Body of pancreas (tissue), 4 donors: ENCODE measurements around the gene CLGN. TPM values are rescaled to one million over a fixed set of nuclear protein-coding genes. Genes with fewer than 3 reads are reported as not detected.

Experiments used
- ATAC-seq: fragments of 150-250 bp; one replicate; pipeline ENCODE4 v1.9.1; 2016
- DNase-seq, 4 donors: peaks; one replicate each; pipeline ENCODE4 v3.0.0-alpha.2; 2019
- H3K27ac ChIP-seq, 4 donors: fragments of 200-600 bp; sonication (generic); 1 replicate in 3 of 4; 2 replicates in 1 of 4; pipeline versions ENCODE4 v1.5.1 to v1.6.1; 2016 to 2019; ENCODE audit warnings: mild to moderate bottlenecking in 1 of 4, mixed read lengths in 1 of 4, moderate library complexity in 1 of 4
- H3K27me3 ChIP-seq, 2 donors: fragments of 200-600 bp; sonication (generic); one replicate each; pipeline ENCODE4 v1.6.0; 2016; ENCODE audit warnings: mild to moderate bottlenecking in 1 of 2
- H3K36me3 ChIP-seq, 2 donors: fragments of 200-600 bp; sonication (generic); replicated peaks in 1 of 2; 2 replicates each; pipeline ENCODE4 v1.5.1; 2016; ENCODE audit warnings: low read depth in 2 of 2; ENCODE audit not compliant: insufficient read depth in 1 of 2
- H3K4me1 ChIP-seq: fragments of 200-600 bp; sonication (generic); one replicate; pipeline ENCODE4 v1.6.0; 2016
- H3K4me3 ChIP-seq, 2 donors: fragments of 200-600 bp; sonication (generic); 1 replicate in 1 of 2; 2 replicates in 1 of 2; pipeline ENCODE4 v1.5.1; 2016 to 2019
- H3K9me3 ChIP-seq, 3 donors: fragments of 200-600 bp; sonication (generic); 1 replicate in 2 of 3; 2 replicates in 1 of 3; pipeline ENCODE4 v1.5.1; 2016
- CTCF ChIP-seq, 7 experiments: fragments of 450-650 bp in 4 of 7; fragments of 200-600 bp in 3 of 7; sonication (generic) in 3 of 7; IDR thresholded peaks; one replicate each; pipeline ENCODE4 v1.5.1; 2016 to 2019; ENCODE audit warnings: antibody characterized with exemption in 7 of 7
- POLR2A ChIP-seq, 3 donors: fragments of 450-650 bp; IDR thresholded peaks; one replicate each; pipeline ENCODE4 v1.6.1; 2016; ENCODE audit warnings: antibody characterized with exemption in 3 of 3, mild to moderate bottlenecking in 2 of 3
- WGBS, 2 donors: methylation state at CpG; one replicate each; pipeline ENCODE4 v1.1.5; 2017; 5-methylcytosine and 5-hydroxymethylcytosine counted together
- intact Hi-C: fragments of 100-400 bp; cut with DNase I; formaldehyde crosslinking; loops from one replicate; pipeline ENCODE4 v1.15.1; 2023
- total RNA-seq, 2 donors: library from RNA; depleted of rRNA; stranded (reverse); fragments of >200 nt; gene quantifications; one replicate each; pipeline ENCODE4 v1.1.0, GENCODE V29; 2016

Gene CLGN
- total RNA-seq, 2 donors from 2014 or later, result 1.3 to 2.3 TPM

GRCh38 chr4:140359562-140360427, 67.7 kb downstream of the CLGN start:
- Histone ChIP-seq H3K4me3 (no peak overlapping the region), H3K9me3 (peaks cover 0 to 2% (median 0%) of the 10 kb centered on the region in 3 donors), H3K27ac (no peak overlapping the region), H3K4me1 (peaks cover 17% of the 10 kb centered on the region), H3K36me3 (no peaks in the 10 kb centered on the region), H3K27me3 (no peaks in the 10 kb centered on the region)
- intact Hi-C loops, result no loop called here
- WGBS, 2 donors, result 29 to 38% methylated on average over 7 of the region's 7 CpGs
- ATAC-seq, result peak; percentile 94
- DNase-seq, result peak; percentile 82 to 90 (median 86)
- TF ChIP-seq POLR2A (IDR thresholded peaks at IDR 0.05), result no peak
- TF ChIP-seq CTCF (IDR thresholded peaks at IDR 0.05), result peak; percentile 24 to 85 (median 80)

GRCh38 chr4:140358281-140358680, 69.2 kb downstream of the CLGN start:
- peaks cover 17% of the 10 kb centered on the region for H3K4me1 ChIP-seq
- intact Hi-C loops, result no loop called here
- WGBS, 2 donors, result 0 to 17% methylated on average over 1 of the region's 1 CpG
- no peak for DNase-seq
- TF ChIP-seq CTCF (IDR thresholded peaks at IDR 0.05) (no peak), POLR2A (IDR thresholded peaks at IDR 0.05) (no peak)
- no peaks in the 10 kb centered on the region for H3K36me3 ChIP-seq
- H3K27ac ChIP-seq, result no peak overlapping the region
- H3K9me3 ChIP-seq, result no peaks in the 10 kb centered on the region
- no peak overlapping the region for H3K4me3 ChIP-seq
- no peaks in the 10 kb centered on the region for H3K27me3 ChIP-seq
- ATAC-seq, result no peak

- intact Hi-C loops, result no loop called here
- H3K4me3 ChIP-seq, result no peak overlapping the region
- H3K27ac ChIP-seq, result no peak overlapping the region
- H3K36me3 ChIP-seq, result no peaks in the 10 kb centered on the region
- TF ChIP-seq CTCF (IDR thresholded peaks at IDR 0.05), result no peak
- no peak for TF ChIP-seq POLR2A (IDR thresholded peaks at IDR 0.05)
- WGBS, 2 donors, result 62 to 73% methylated on average over 3 of the region's 3 CpGs
- DNase-seq (no peak), ATAC-seq (no peak)
- no peaks in the 10 kb centered on the region for H3K27me3 ChIP-seq
- H3K4me1 ChIP-seq, result peaks cover 17% of the 10 kb centered on the region
- no peaks in the 10 kb centered on the region for H3K9me3 ChIP-seq
Measured at GRCh38 chr4:140357868-140358267, 69.6 kb downstream of the CLGN start.

- TF ChIP-seq POLR2A (IDR thresholded peaks at IDR 0.05) (no peak), CTCF (IDR thresholded peaks at IDR 0.05) (no peak)
- peaks cover 17% of the 10 kb centered on the region for H3K4me1 ChIP-seq
- intact Hi-C loops, result no loop called here
- no peaks in the 10 kb centered on the region for H3K36me3 ChIP-seq
- WGBS, 2 donors, result 45 to 51% methylated on average over 1 of the region's 1 CpG
- no peak overlapping the region for H3K4me3 ChIP-seq
- DNase-seq, result no peak
- ATAC-seq, result no peak
- H3K9me3 ChIP-seq, result no peaks in the 10 kb centered on the region
- no peak overlapping the region for H3K27ac ChIP-seq
- H3K27me3 ChIP-seq, result no peaks in the 10 kb centered on the region
Measured at GRCh38 chr4:140355288-140355687, 72.2 kb downstream of the CLGN start.

GRCh38 chr4:140353786-140354185, 73.7 kb downstream of the CLGN start:
- no peak overlapping the region for H3K27ac ChIP-seq
- DNase-seq (no peak), ATAC-seq (no peak)
- peaks cover 24% of the 10 kb centered on the region for H3K4me1 ChIP-seq
- intact Hi-C loops, result no loop called here
- no peaks in the 10 kb centered on the region for H3K36me3 ChIP-seq
- no peak for TF ChIP-seq CTCF (IDR thresholded peaks at IDR 0.05)
- no peak for TF ChIP-seq POLR2A (IDR thresholded peaks at IDR 0.05)
- 73 to 79% methylated on average over 6 of the region's 6 CpGs for WGBS, 2 donors
- no peak overlapping the region for H3K4me3 ChIP-seq
- H3K27me3 ChIP-seq, result no peaks in the 10 kb centered on the region
- H3K9me3 ChIP-seq, result no peaks in the 10 kb centered on the region
